Mononuclear cell (primary cell): ENCODE results near the gene PUS10. TPM values are rescaled to one million over a fixed set of nuclear protein-coding genes. Genes with fewer than 3 reads are reported as not detected.

Experiments used
- total RNA-seq: library from RNA; depleted of rRNA; stranded (reverse); fragments of >200 nt; gene quantifications from one replicate; pipeline ENCODE4 v1.2.3, GENCODE V29; 2012

PUS10 gene
- total RNA-seq, 1 donor = 3.6 TPM

Other genes starting within 250 kb of the PUS10 start
- gene REL, start 136.7 kb downstream of the PUS10 start, total RNA-seq = 211 TPM
- gene PEX13, start 535 bp downstream of the PUS10 start, total RNA-seq = 32.1 TPM
- gene SANBR, start 47.6 kb upstream of the PUS10 start, total RNA-seq = 4.4 TPM
- gene C2orf74, start 143.9 kb upstream of the PUS10 start, total RNA-seq = 3.8 TPM